Retinal pigment epithelial cell (primary cell): ENCODE data around the gene MVD.

ENCODE experiments used
- DNase-seq: peaks from one replicate; pipeline ENCODE4 v3.0.0-alpha.2; 2010; ENCODE audit warnings: low read depth
- H3K4me3 ChIP-seq: 2 replicates; pipeline ENCODE4 v1.5.1; 2011; ENCODE audit warnings: mild to moderate bottlenecking, low read length, control low read depth, moderate library complexity
- CTCF ChIP-seq: conservative IDR thresholded peaks from 2 replicates; pipeline ENCODE4 v1.5.1; 2011; ENCODE audit warnings: low read depth, low read length, control low read depth, inconsistent platforms

The MVD gene

GRCh38 chr16:88627531-88628411 lies 35.1 kb downstream of the MVD start:
- DNase-seq = no peak
- H3K4me3 ChIP-seq = no peak overlapping the region
- TF ChIP-seq CTCF = no peak

- DNase-seq = no peak
- no peak for TF ChIP-seq CTCF
- no peak overlapping the region for H3K4me3 ChIP-seq
These were observed 36.2 kb downstream of the MVD start for GRCh38 chr16:88626646-88627045.

- DNase-seq = no peak
- no peak overlapping the region for H3K4me3 ChIP-seq
- TF ChIP-seq CTCF = no peak
These were observed 37.8 kb downstream of the MVD start for GRCh38 chr16:88624977-88625576.

GRCh38 chr16:88624481-88624880 lies 38.4 kb downstream of the MVD start:
- TF ChIP-seq CTCF = no peak
- DNase-seq = no peak
- H3K4me3 ChIP-seq = no peak overlapping the region

- DNase-seq = no peak
- H3K4me3 ChIP-seq = no peak overlapping the region
- no peak for TF ChIP-seq CTCF
These were observed 39.0 kb downstream of the MVD start for GRCh38 chr16:88623858-88624257.

GRCh38 chr16:88622866-88623265 lies 40.0 kb downstream of the MVD start:
- no peak for DNase-seq
- TF ChIP-seq CTCF = no peak
- no peak overlapping the region for H3K4me3 ChIP-seq

- TF ChIP-seq CTCF = no peak
- DNase-seq = no peak
- H3K4me3 ChIP-seq = no peak overlapping the region
These were observed 40.8 kb downstream of the MVD start for GRCh38 chr16:88622125-88622524.
